H9 (cell line): ENCODE data around the gene VENTX. TPM values are rescaled to one million over a fixed set of nuclear protein-coding genes. Genes with fewer than 3 reads are reported as not detected.

Experiments
- DNase-seq: peaks from one replicate; pipeline ENCODE4 v3.0.0-alpha.2; 2017
- H2AFZ ChIP-seq: one replicate; pipeline ENCODE4 v1.6.1; 2013; ENCODE audit warnings: mild to moderate bottlenecking, low read length, control low read depth, moderate library complexity
- H2AK5ac ChIP-seq: 2 replicates; pipeline ENCODE4 v1.6.1; 2013; ENCODE audit warnings: low read length, control low read depth, mixed read lengths; ENCODE audit not compliant: insufficient read length
- H2BK120ac ChIP-seq: one replicate; pipeline ENCODE4 v1.6.1; 2013; ENCODE audit warnings: low read depth, mild to moderate bottlenecking, low read length, control low read depth, inconsistent platforms; ENCODE audit not compliant: poor library complexity, severe bottlenecking
- H2BK12ac ChIP-seq: 2 replicates; pipeline ENCODE4 v1.6.1; 2013; ENCODE audit warnings: low read length, control low read depth, mixed read lengths, low read depth; ENCODE audit not compliant: insufficient read length
- H2BK15ac ChIP-seq: 2 replicates; pipeline ENCODE4 v1.6.1; 2013; ENCODE audit warnings: low read depth, low read length, control low read depth
- H2BK20ac ChIP-seq: one replicate; pipeline ENCODE4 v1.6.1; 2013; ENCODE audit warnings: low read depth, mild to moderate bottlenecking, low read length, control low read depth, inconsistent platforms; ENCODE audit not compliant: poor library complexity, severe bottlenecking
- H2BK5ac ChIP-seq: 2 replicates; pipeline ENCODE4 v1.6.1; 2013; ENCODE audit warnings: low read length, control low read depth, mixed read lengths; ENCODE audit not compliant: insufficient read length
- H3K14ac ChIP-seq: 2 replicates; pipeline ENCODE4 v1.6.1; 2013; ENCODE audit warnings: low read length, control low read depth; ENCODE audit not compliant: insufficient read depth
- H3K18ac ChIP-seq: 2 replicates; pipeline ENCODE4 v1.6.1; 2013; ENCODE audit warnings: low read depth, mild to moderate bottlenecking, mixed read lengths, low read length, control low read depth; ENCODE audit not compliant: insufficient read length
- H3K23ac ChIP-seq: 2 replicates; pipeline ENCODE4 v1.6.1; 2013; ENCODE audit warnings: low read length, control low read depth, mixed read lengths, low read depth; ENCODE audit not compliant: insufficient read length
- H3K23me2 ChIP-seq: 2 replicates; pipeline ENCODE4 v1.6.1; 2013; ENCODE audit warnings: low read depth, mild to moderate bottlenecking, mixed read lengths, low read length, control low read depth; ENCODE audit not compliant: insufficient read length, poor library complexity, severe bottlenecking
- H3K27ac ChIP-seq: 2 replicates; pipeline ENCODE4 v1.5.1; 2013; ENCODE audit warnings: low read length, control low read depth, mixed read lengths, low read depth; ENCODE audit not compliant: insufficient read length
- H3K27me3 ChIP-seq: 2 replicates; pipeline ENCODE4 v1.6.1; 2013; ENCODE audit warnings: low read length, control low read depth, inconsistent platforms; ENCODE audit not compliant: insufficient read depth
- H3K4ac ChIP-seq: 2 replicates; pipeline ENCODE4 v1.6.1; 2013; ENCODE audit warnings: low read depth, mild to moderate bottlenecking, control low read depth, inconsistent platforms, low read length, moderate library complexity
- H3K4me1 ChIP-seq: 2 replicates; pipeline ENCODE4 v1.6.1; 2013; ENCODE audit warnings: low read length, control low read depth, inconsistent platforms; ENCODE audit not compliant: insufficient read depth
- H3K4me2 ChIP-seq: 2 replicates; pipeline ENCODE4 v1.6.1; 2013; ENCODE audit warnings: low read length, control low read depth, mixed read lengths; ENCODE audit not compliant: insufficient read length, insufficient read depth
- H3K56ac ChIP-seq: 2 replicates; pipeline ENCODE4 v1.6.1; 2013; ENCODE audit warnings: low read depth, mild to moderate bottlenecking, mixed read lengths, low read length, control low read depth; ENCODE audit not compliant: insufficient read length
- H3K79me1 ChIP-seq: 2 replicates; pipeline ENCODE4 v1.6.1; 2013; ENCODE audit warnings: low read depth, mild to moderate bottlenecking, moderate library complexity, low read length, control low read depth, inconsistent platforms; ENCODE audit not compliant: insufficient read depth, poor library complexity, severe bottlenecking
- H3K79me2 ChIP-seq: 2 replicates; pipeline ENCODE4 v1.6.1; 2013; ENCODE audit warnings: low read length, control low read depth, inconsistent platforms; ENCODE audit not compliant: insufficient read depth
- H3K9ac ChIP-seq: 2 replicates; pipeline ENCODE4 v1.6.1; 2013; ENCODE audit warnings: low read length, control low read depth, mixed read lengths; ENCODE audit not compliant: insufficient read length; ENCODE audit errors: extremely low read depth
- H3K9me3 ChIP-seq: one replicate; pipeline ENCODE4 v1.6.1; 2013; ENCODE audit warnings: low read depth, low read length, inconsistent platforms; ENCODE audit not compliant: control insufficient read depth
- H3T11ph ChIP-seq: one replicate; pipeline ENCODE4 v1.6.1; 2013; ENCODE audit warnings: mild to moderate bottlenecking, low read length, control low read depth, inconsistent platforms
- H4K20me1 ChIP-seq: one replicate; pipeline ENCODE4 v1.6.1; 2013; ENCODE audit not compliant: control insufficient read depth, insufficient read length, insufficient read depth
- H4K5ac ChIP-seq: 2 replicates; pipeline ENCODE4 v1.6.1; 2013; ENCODE audit warnings: low read depth, mild to moderate bottlenecking, mixed read lengths, low read length, control low read depth; ENCODE audit not compliant: insufficient read length
- H4K8ac ChIP-seq: replicated peaks from 2 replicates; pipeline ENCODE4 v1.6.1; 2013; ENCODE audit warnings: low read length, control low read depth, mixed read lengths, low read depth; ENCODE audit not compliant: insufficient read length
- H4K91ac ChIP-seq: 2 replicates; pipeline ENCODE4 v1.6.1; 2013; ENCODE audit warnings: low read depth, mild to moderate bottlenecking, moderate library complexity, mixed read lengths, low read length, control low read depth; ENCODE audit not compliant: insufficient read length
- H3K27ac Mint-ChIP-seq, 3 experiments: 2 replicates in 2 of 3; 3 replicates in 1 of 3; pipeline ENCODE4 v1.8.0; 2020 to 2021; ENCODE audit warnings: mixed read lengths in 3 of 3, mild to moderate bottlenecking in 1 of 3, moderate library complexity in 1 of 3
- H3K27me3 Mint-ChIP-seq: 2 replicates; pipeline ENCODE4 v1.8.0; 2021; ENCODE audit warnings: low read depth, mild to moderate bottlenecking, moderate library complexity, mixed read lengths
- H3K36me3 Mint-ChIP-seq, 3 experiments: 2 replicates in 2 of 3; 3 replicates in 1 of 3; pipeline ENCODE4 v1.8.0; 2020 to 2021; ENCODE audit warnings: low read depth in 3 of 3, mixed read lengths in 3 of 3; ENCODE audit not compliant: insufficient read depth in 1 of 3
- H3K4me1 Mint-ChIP-seq, 2 experiments: 2 replicates each; pipeline ENCODE4 v1.8.0; 2020; ENCODE audit warnings: mixed read lengths in 2 of 2
- H3K4me3 Mint-ChIP-seq, 2 experiments: 2 replicates in 1 of 2; 3 replicates in 1 of 2; pipeline ENCODE4 v1.8.0; 2020 to 2021; ENCODE audit warnings: mild to moderate bottlenecking in 2 of 2, mixed read lengths in 2 of 2, moderate library complexity in 1 of 2
- H3K9me3 Mint-ChIP-seq, 2 experiments: 2 replicates in 1 of 2; 3 replicates in 1 of 2; pipeline ENCODE4 v1.8.0; 2020; ENCODE audit warnings: mild to moderate bottlenecking in 2 of 2, mixed read lengths in 2 of 2, moderate library complexity in 1 of 2
- WGBS: extraction: QIAGEN DNeasy Blood & Tissue Kit; methylation state at CpG from one replicate; pipeline ENCODE4 v1.1.7; 2013; ENCODE audit warnings: missing lambda C conversion rate, low lambda C conversion rate, mixed read lengths; ENCODE audit not compliant: insufficient read length; ENCODE audit errors: extremely low coverage; 5-methylcytosine and 5-hydroxymethylcytosine counted together
- total RNA-seq: library from RNA; stranded (reverse); gene quantifications from 2 replicates; pipeline ENCODE4 v1.2.1, GENCODE V29; 2021
- TF ChIP-seq, protein P1 (sequence below): fragments of 200-600 bp; sonication (generic); conservative IDR thresholded peaks from 3 replicates; pipeline ENCODE4 v1.8.0; 2021; ENCODE audit warnings: antibody characterized with exemption, mild to moderate bottlenecking

Gene VENTX
- total RNA-seq, 1 experiment from 2014 or later, result 10.9 TPM

DNA sequence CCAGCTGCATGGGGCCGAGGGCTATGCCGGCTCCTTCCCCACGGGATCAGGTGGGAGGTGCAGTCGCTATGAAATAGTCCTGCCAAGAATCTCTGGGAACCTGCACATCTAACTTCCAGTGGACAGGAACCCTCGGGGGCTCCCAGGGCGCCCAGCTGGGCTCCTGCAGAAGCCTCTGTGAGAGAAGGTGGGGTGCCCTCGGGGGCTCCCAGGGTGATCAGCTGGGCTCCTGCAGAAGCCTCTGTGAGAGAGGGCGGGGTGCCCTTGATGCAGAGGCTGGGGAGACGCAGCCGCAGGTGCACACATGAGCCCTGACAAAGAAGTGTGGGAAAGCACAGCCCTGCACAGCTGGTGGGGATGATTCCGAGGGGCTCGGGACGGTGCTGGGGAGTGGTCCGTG, 5.9 kb downstream of the VENTX start:
- Histone ChIP-seq H3K9ac (no peak overlapping the region), H3K79me1 (no peaks in the 10 kb centered on the region), H2AK5ac (no peak overlapping the region), H2BK5ac (no peak overlapping the region), H2BK15ac (no peak overlapping the region), H4K8ac (no peak overlapping the region), H3K9me3 (no peaks in the 10 kb centered on the region), H4K5ac (no peak overlapping the region), H4K91ac (no peak overlapping the region), H4K20me1 (no peaks in the 10 kb centered on the region), H3K23me2 (peaks cover 5% of the 10 kb centered on the region), H2AFZ (no peak overlapping the region), H3K18ac (peak overlapping the region; percentile 4), H3K4me2 (no peak overlapping the region), H3K14ac (no peak overlapping the region), H3K23ac (no peak overlapping the region), H3K4ac (no peak overlapping the region), H3K27ac (no peak overlapping the region), H3K4me1 (no peaks in the 10 kb centered on the region), H2BK20ac (no peak overlapping the region), H2BK12ac (no peak overlapping the region), H2BK120ac (no peak overlapping the region), H3T11ph (no peak overlapping the region), H3K56ac (no peak overlapping the region), H3K27me3 (peaks cover 2% of the 10 kb centered on the region; the same call in 1 of the 2 replicates), H3K79me2 (no peaks in the 10 kb centered on the region)
- WGBS, result no CpG with 5 or more reads among the region's 14 CpGs
- TF ChIP-seq, protein P1, sequence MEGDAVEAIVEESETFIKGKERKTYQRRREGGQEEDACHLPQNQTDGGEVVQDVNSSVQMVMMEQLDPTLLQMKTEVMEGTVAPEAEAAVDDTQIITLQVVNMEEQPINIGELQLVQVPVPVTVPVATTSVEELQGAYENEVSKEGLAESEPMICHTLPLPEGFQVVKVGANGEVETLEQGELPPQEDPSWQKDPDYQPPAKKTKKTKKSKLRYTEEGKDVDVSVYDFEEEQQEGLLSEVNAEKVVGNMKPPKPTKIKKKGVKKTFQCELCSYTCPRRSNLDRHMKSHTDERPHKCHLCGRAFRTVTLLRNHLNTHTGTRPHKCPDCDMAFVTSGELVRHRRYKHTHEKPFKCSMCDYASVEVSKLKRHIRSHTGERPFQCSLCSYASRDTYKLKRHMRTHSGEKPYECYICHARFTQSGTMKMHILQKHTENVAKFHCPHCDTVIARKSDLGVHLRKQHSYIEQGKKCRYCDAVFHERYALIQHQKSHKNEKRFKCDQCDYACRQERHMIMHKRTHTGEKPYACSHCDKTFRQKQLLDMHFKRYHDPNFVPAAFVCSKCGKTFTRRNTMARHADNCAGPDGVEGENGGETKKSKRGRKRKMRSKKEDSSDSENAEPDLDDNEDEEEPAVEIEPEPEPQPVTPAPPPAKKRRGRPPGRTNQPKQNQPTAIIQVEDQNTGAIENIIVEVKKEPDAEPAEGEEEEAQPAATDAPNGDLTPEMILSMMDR, result no peak
- Mint-ChIP-seq H3K9me3 (no peaks in the 10 kb centered on the region; a peak in 1 of 5 replicates), H3K4me3 (no peak overlapping the region), H3K4me1 (peaks cover 28 to 40% of the 10 kb centered on the region in 2 experiments), H3K27me3 (peaks cover 12% of the 10 kb centered on the region), H3K27ac (no peak overlapping the region), H3K36me3 (peaks cover 0 to 20% (median 0%) of the 10 kb centered on the region in 3 experiments; a peak in 3 of 7 replicates)
- no peak for DNase-seq
